Mesothelial cell of epicardium (in vitro differentiated cells): ENCODE measurements around the gene ALPL. TPM values are rescaled to one million over a fixed set of nuclear protein-coding genes. Genes with fewer than 3 reads are reported as not detected.

Source experiments
- DNase-seq, 2 experiments: peaks; one replicate each; pipeline ENCODE4 v3.0.0; 2021; ENCODE audit warnings: low spot score in 2 of 2; ENCODE audit not compliant: unreplicated experiment in 2 of 2
- H3K27ac Mint-ChIP-seq: 2 replicates; pipeline ENCODE4 v1.8.0; 2021; ENCODE audit warnings: mixed read lengths
- H3K27me3 Mint-ChIP-seq: 2 replicates; pipeline ENCODE4 v1.8.0; 2021; ENCODE audit warnings: low read depth, mixed read lengths
- H3K36me3 Mint-ChIP-seq: 2 replicates; pipeline ENCODE4 v1.8.0; 2021; ENCODE audit warnings: mixed read lengths
- H3K4me1 Mint-ChIP-seq: 2 replicates; pipeline ENCODE4 v1.8.0; 2021; ENCODE audit warnings: mixed read lengths
- H3K4me3 Mint-ChIP-seq: 2 replicates; pipeline ENCODE4 v1.8.0; 2021; ENCODE audit warnings: mild to moderate bottlenecking, moderate library complexity, mixed read lengths
- H3K9me3 Mint-ChIP-seq: 2 replicates; pipeline ENCODE4 v1.8.0; 2021; ENCODE audit warnings: mixed read lengths
- total RNA-seq: library from RNA; stranded (reverse); gene quantifications from 3 replicates; pipeline ENCODE4 v1.2.1, GENCODE V29; 2021
- TF ChIP-seq, protein P1 (sequence below): fragments of 200-600 bp; sonication (generic); IDR thresholded peaks from one replicate; pipeline ENCODE4 v1.5.0; 2021; ENCODE audit warnings: antibody characterized with exemption; ENCODE audit not compliant: unreplicated experiment

The ALPL gene
- total RNA-seq, 1 donor from 2014 or later: 0.89 TPM

DNA sequence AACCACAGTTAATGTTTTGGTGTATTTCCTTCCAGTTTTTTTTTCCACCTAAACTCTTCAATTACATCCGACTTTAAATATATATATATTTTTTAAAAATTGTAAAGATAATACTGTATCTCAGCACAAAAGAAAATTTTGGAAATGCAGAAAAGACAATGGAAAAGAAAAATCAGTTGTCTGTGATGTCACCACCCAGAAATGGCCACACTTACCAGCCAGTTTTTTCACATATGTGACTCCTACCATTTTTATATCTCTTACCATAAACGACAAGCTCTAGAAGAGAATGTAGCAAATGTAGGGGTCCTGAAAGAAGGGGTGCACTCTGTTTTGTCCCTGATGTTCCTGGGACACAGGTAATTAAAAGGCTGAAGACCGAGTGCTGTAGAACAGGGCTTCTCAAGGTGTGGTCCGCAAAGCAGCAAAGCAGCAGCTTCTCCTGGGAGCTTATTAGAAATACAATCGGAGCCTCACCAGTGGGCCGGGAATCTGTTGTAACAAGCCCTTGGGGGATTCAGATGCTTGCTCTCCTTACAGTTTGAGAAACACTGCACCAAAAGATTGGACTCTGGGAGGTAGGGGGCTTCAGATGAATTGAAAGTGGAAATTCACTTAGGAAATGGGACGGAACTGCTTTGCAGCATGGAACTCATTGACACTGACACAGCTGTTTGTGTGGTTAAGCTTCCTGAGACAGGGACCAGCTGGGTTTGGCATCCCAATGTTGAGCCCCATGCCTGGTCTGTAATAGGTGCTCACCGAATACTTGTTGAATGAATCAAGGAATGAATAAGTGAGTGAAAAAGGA is 44.1 kb downstream of the ALPL start:
- DNase-seq: no peak
- peaks cover 18% of the 10 kb centered on the region for H3K27me3 Mint-ChIP-seq
- no peak overlapping the region for H3K4me3 Mint-ChIP-seq
- H3K9me3 Mint-ChIP-seq: no peaks in the 10 kb centered on the region
- no peaks in the 10 kb centered on the region for H3K36me3 Mint-ChIP-seq
- peaks cover 2% of the 10 kb centered on the region for H3K4me1 Mint-ChIP-seq
- H3K27ac Mint-ChIP-seq: no peak overlapping the region
- TF ChIP-seq, protein P1, sequence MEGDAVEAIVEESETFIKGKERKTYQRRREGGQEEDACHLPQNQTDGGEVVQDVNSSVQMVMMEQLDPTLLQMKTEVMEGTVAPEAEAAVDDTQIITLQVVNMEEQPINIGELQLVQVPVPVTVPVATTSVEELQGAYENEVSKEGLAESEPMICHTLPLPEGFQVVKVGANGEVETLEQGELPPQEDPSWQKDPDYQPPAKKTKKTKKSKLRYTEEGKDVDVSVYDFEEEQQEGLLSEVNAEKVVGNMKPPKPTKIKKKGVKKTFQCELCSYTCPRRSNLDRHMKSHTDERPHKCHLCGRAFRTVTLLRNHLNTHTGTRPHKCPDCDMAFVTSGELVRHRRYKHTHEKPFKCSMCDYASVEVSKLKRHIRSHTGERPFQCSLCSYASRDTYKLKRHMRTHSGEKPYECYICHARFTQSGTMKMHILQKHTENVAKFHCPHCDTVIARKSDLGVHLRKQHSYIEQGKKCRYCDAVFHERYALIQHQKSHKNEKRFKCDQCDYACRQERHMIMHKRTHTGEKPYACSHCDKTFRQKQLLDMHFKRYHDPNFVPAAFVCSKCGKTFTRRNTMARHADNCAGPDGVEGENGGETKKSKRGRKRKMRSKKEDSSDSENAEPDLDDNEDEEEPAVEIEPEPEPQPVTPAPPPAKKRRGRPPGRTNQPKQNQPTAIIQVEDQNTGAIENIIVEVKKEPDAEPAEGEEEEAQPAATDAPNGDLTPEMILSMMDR: no peak

DNA sequence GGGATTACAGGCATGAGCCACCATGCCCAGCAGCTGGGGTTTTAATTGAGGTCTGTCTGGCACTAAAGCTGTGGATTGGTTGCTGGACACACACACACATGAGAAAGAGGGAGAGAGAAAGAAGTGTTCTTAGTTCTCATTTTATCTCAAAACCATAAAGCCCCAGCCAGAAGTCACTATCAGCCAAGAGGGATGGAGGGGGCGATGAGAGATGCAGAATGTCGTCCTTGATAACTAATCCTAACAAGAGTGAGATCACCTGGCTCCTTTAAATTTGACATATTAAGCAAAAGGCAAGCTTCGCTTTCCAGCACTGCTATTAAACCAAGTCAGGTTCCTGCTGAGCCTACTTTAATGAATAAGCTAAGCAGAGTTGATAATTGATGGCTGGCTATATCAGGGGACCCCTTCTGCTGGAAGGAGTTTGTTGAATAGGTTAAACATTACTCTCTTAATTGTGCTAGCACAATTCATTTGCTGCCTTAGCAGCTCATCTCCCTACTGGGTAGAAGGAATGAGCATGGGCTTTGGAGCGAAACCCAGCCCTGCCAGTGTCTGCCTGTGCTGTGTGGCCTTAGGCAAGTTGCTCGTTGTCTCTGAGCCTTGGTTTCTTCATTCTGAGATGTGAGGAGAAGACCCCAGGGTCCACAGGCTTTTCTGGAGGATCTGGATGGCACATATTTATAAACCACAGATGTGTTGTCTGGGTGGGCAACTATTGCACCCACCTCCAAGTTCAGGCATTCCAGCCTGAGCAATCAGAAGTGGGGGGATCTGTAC is 50.8 kb downstream of the ALPL start:
- no peak overlapping the region for H3K27ac Mint-ChIP-seq
- no peaks in the 10 kb centered on the region for H3K27me3 Mint-ChIP-seq
- H3K4me1 Mint-ChIP-seq: peaks cover 3% of the 10 kb centered on the region

DNA sequence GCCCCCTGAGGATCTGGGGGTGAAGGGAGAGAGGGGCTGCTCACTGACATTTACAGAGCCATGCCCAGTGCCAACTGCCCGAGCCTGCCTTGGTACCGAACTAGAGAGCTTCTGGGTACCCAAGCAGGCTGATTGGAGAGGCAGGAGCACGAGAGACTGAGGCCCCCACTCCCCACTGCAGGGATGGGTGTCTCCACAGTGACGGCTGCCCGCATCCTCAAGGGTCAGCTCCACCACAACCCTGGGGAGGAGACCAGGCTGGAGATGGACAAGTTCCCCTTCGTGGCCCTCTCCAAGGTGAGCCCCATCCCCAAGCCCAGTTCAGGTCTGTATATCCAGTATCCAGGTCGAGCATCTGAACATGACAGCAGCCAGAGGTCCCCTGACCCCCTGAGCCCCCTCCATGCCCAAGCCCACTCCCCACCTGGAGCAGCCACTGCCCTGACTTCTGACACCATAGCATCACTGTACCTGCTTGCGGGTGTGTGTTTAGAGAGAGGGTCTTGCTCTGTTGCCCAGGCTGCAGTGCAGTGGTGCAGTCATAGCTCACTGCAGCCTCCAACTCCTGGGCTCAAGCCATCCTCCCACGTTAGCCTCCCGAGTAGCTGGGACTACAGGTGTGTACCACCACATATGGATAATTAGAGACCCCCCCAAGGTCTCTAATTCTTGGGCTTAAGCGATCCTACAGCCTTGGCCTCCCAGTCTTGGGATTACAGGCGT is 51.9 kb downstream of the ALPL start:
- no peaks in the 10 kb centered on the region for H3K9me3 Mint-ChIP-seq
- DNase-seq: no peak
- TF ChIP-seq, protein P1: no peak
- no peak overlapping the region for H3K27ac Mint-ChIP-seq
- H3K27me3 Mint-ChIP-seq: no peaks in the 10 kb centered on the region
- H3K4me1 Mint-ChIP-seq: peaks cover 5% of the 10 kb centered on the region
- H3K36me3 Mint-ChIP-seq: no peaks in the 10 kb centered on the region
- no peak overlapping the region for H3K4me3 Mint-ChIP-seq

More for the DNA sequence above, 50.8 kb downstream of the ALPL start:
- DNase-seq: no peak
- TF ChIP-seq, protein P1: no peak
- no peaks in the 10 kb centered on the region for H3K36me3 Mint-ChIP-seq
- H3K4me3 Mint-ChIP-seq: no peak overlapping the region
- H3K9me3 Mint-ChIP-seq: no peaks in the 10 kb centered on the region

DNA sequence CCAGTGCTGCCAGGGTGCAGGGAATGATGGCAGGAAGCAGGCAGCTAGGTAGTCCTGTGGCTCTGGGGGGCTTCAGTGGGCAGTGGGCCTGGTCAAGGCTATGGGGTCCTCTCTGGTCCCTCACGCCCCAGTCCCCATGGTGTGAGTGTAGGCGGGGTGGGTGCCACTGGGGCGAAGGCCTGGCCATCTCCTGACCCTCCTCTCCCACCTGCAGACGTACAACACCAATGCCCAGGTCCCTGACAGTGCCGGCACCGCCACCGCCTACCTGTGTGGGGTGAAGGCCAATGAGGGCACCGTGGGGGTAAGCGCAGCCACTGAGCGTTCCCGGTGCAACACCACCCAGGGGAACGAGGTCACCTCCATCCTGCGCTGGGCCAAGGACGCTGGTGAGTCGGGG is 53.7 kb downstream of the ALPL start:
- Mint-ChIP-seq H3K4me1 (peaks cover 5% of the 10 kb centered on the region), H3K4me3 (no peak overlapping the region), H3K9me3 (no peaks in the 10 kb centered on the region), H3K27ac (no peak overlapping the region), H3K27me3 (no peaks in the 10 kb centered on the region), H3K36me3 (no peaks in the 10 kb centered on the region)
- no peak for DNase-seq
- TF ChIP-seq, protein P1: no peak

DNA sequence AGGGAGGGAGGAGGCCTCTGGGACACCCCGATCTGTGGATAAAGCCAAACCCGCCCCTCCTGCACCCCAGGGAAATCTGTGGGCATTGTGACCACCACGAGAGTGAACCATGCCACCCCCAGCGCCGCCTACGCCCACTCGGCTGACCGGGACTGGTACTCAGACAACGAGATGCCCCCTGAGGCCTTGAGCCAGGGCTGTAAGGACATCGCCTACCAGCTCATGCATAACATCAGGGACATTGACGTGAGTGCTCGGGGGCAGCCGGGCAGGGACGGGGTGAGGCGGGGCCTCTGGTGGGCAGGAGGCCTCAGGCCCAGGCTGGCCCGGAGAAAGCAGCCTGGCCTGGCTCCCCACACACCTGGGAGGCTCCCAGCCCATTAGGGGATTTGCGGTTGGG is 54.7 kb downstream of the ALPL start:
- H3K27ac Mint-ChIP-seq: no peak overlapping the region
- no peaks in the 10 kb centered on the region for H3K36me3 Mint-ChIP-seq
- DNase-seq: no peak
- no peaks in the 10 kb centered on the region for H3K27me3 Mint-ChIP-seq
- H3K4me1 Mint-ChIP-seq: peaks cover 12% of the 10 kb centered on the region
- H3K9me3 Mint-ChIP-seq: no peaks in the 10 kb centered on the region
- TF ChIP-seq, protein P1: no peak
- H3K4me3 Mint-ChIP-seq: no peak overlapping the region
